Spleen (tissue), 11 donors: ENCODE measurements around the gene UBE3B. TPM values are rescaled to one million over a fixed set of nuclear protein-coding genes. Genes with fewer than 3 reads are reported as not detected.
A peak's percentile ranks its signal among the peaks of the same experiment; 100 is the strongest.

ENCODE experiments used
- DNase-seq: peaks from one replicate; pipeline ENCODE4 v3.0.0-alpha.2; 2020
- H3K27ac ChIP-seq, 8 donors: fragments of 200-600 bp; sonication (generic) in 7 of 8; 1 replicate in 4 of 8; 2 replicates in 4 of 8; pipeline versions ENCODE4 v1.5.0 to v1.8.0; 2016 to 2021; ENCODE audit warnings: inconsistent platforms in 4 of 8, mild to moderate bottlenecking in 4 of 8, moderate library complexity in 1 of 8
- H3K27me3 ChIP-seq, 7 donors: fragments of 200-600 bp; sonication (generic) in 6 of 7; replicated peaks in 1 of 7; 1 replicate in 4 of 7; 2 replicates in 3 of 7; pipeline versions ENCODE4 v1.5.0 to v1.8.0; 2016 to 2021; ENCODE audit warnings: inconsistent platforms in 3 of 7, mild to moderate bottlenecking in 1 of 7
- H3K36me3 ChIP-seq, 6 donors: fragments of 200-600 bp; sonication (generic) in 5 of 6; 1 replicate in 4 of 6; 2 replicates in 2 of 6; pipeline versions ENCODE4 v1.5.0 to v1.8.0; 2016 to 2021; ENCODE audit warnings: inconsistent platforms in 2 of 6
- H3K4me1 ChIP-seq, 6 donors: fragments of 200-600 bp; sonication (generic) in 5 of 6; 1 replicate in 3 of 6; 2 replicates in 3 of 6; pipeline versions ENCODE4 v1.5.0 to v1.8.0; 2016 to 2021; ENCODE audit warnings: inconsistent platforms in 3 of 6
- H3K4me3 ChIP-seq, 8 donors: fragments of 200-600 bp; sonication (generic) in 7 of 8; 1 replicate in 4 of 8; 2 replicates in 4 of 8; pipeline versions ENCODE4 v1.5.0 to v1.8.0; 2016 to 2021; ENCODE audit warnings: inconsistent platforms in 4 of 8, mild to moderate bottlenecking in 4 of 8, moderate library complexity in 2 of 8
- H3K9me3 ChIP-seq, 8 donors: fragments of 200-600 bp; sonication (generic) in 7 of 8; 1 replicate in 4 of 8; 2 replicates in 4 of 8; pipeline versions ENCODE4 v1.5.0 to v1.8.0; 2016 to 2021; ENCODE audit warnings: inconsistent platforms in 4 of 8
- CTCF ChIP-seq, 11 experiments: fragments of 200-600 bp in 7 of 11; fragments of 450-650 bp in 4 of 11; sonication (generic) in 4 of 11; IDR thresholded peaks in 8 of 11; conservative IDR thresholded peaks in 3 of 11; 1 replicate in 7 of 11; 2 replicates in 4 of 11; pipeline versions ENCODE4 v1.4.0 to v1.8.0; 2016 to 2021; ENCODE audit warnings: antibody characterized with exemption in 11 of 11, inconsistent platforms in 4 of 11, mild to moderate bottlenecking in 1 of 11
- POLR2A ChIP-seq, 3 donors: fragments of 450-650 bp; IDR thresholded peaks; one replicate each; pipeline ENCODE4 v1.5.1; 2017; ENCODE audit warnings: antibody characterized with exemption in 3 of 3, mild to moderate bottlenecking in 1 of 3
- POLR2AphosphoS5 ChIP-seq, 3 donors: sonication (generic); formaldehyde crosslinking; IDR thresholded peaks; one replicate each; pipeline ENCODE4 v1.5.1; 2017; ENCODE audit warnings: antibody characterized with exemption in 3 of 3
- WGBS, 5 donors: extraction: QIAGEN DNeasy Blood & Tissue Kit in 3 of 5; methylation state at CpG; one replicate each; pipeline versions ENCODE4 v1.1.5 to v1.1.7; 2013 to 2018; 5-methylcytosine and 5-hydroxymethylcytosine counted together
- intact Hi-C: fragments of 100-400 bp; cut with DNase I; formaldehyde crosslinking; loops from one replicate; pipeline ENCODE4 v1.15.0; 2023; ENCODE audit warnings: low total_unique reads
- polyA plus RNA-seq, 3 donors: library from polyadenylated mRNA; stranded (reverse); fragments of 200-250 nt; gene quantifications; one replicate each; pipeline ENCODE4 v1.2.1, GENCODE V29; 2013
- total RNA-seq, 7 donors: library from RNA; depleted of rRNA in 3 of 7; stranded (reverse); fragments of >200 nt in 3 of 7; fragmentation: NEBNext Ultra II Directional in 4 of 7; extraction: Animal tissue kit (Norgen Biotek cat#: 25700) in 4 of 7; gene quantifications; one replicate each; pipeline versions ENCODE4 v1.1.0 to v1.2.1, GENCODE V29; 2016 to 2021
- donor health status: healthy with polysubstance abuse.
- donor health status: DM: no; HTN: no; CAD: no; lungs with moderate emphysema.
- donor health status: DM: no; HTN: no; CAD: no.
- donor health status: Bipolar disorder and iron deficiency.
- donor health status: healthy.
- donor health status: DM: no; HTN: no; CAD: no.
- donor health status: DM: yes; HTN: yes; CAD: no.

Gene UBE3B
- total and polyA plus RNA-seq, 10 donors: 5.7 to 63.1 (median 42.3) TPM

DNA sequence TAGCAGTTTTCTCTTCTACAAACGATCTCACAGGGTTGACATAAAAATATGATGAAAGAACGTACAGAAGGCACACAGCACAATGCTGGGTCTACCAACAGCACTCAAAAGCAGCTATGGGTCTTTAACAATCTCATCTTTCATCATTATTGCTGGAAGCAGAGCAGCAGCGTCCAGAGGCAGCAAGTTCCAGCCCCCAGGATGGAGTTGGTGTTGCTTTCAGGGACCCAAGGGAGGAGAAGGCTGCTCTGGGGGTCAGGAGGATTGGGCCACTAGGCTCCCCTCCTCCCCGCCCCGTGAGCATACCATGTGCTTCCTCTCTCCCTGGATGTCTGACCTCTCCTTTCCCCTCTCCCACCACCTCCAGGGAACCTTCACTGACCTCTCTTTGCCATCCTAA lies 13.7 kb upstream of the UBE3B start:
- peaks cover 0 to 78% (median 30%) of the 10 kb centered on the region in 6 donors for H3K36me3 ChIP-seq
- intact Hi-C loops: no loop called here
- H3K27ac ChIP-seq: peak overlapping the region; percentile 29 to 87 (median 82)
- no peak overlapping the region for H3K4me3 ChIP-seq
- 52 to 68% (median 64%) methylated on average over 5 of the region's 5 CpGs for WGBS, 5 donors
- TF ChIP-seq CTCF (IDR thresholded peaks at IDR 0.05 in 8 of 11, conservative IDR thresholded peaks at IDR 0.05 in 3 of 11): no peak
- no peak for TF ChIP-seq POLR2A (IDR thresholded peaks at IDR 0.05)
- no peak for TF ChIP-seq POLR2AphosphoS5 (IDR thresholded peaks at IDR 0.05)
- no peaks in the 10 kb centered on the region for H3K9me3 ChIP-seq
- DNase-seq: no peak
- H3K4me1 ChIP-seq: peaks cover 47 to 100% (median 77%) of the 10 kb centered on the region in 6 donors
- H3K27me3 ChIP-seq: no peaks in the 10 kb centered on the region

- Histone ChIP-seq H3K4me1 (peaks cover 47 to 100% (median 80%) of the 10 kb centered on the region in 6 donors), H3K9me3 (no peaks in the 10 kb centered on the region), H3K27ac (peak overlapping the region in 7 of 8 donors; percentile 69 to 87 (median 82)), H3K4me3 (no peak overlapping the region), H3K36me3 (peaks cover 0 to 78% (median 34%) of the 10 kb centered on the region in 6 donors), H3K27me3 (no peaks in the 10 kb centered on the region)
- intact Hi-C loops: no loop called here
- WGBS, 5 donors: 82 to 92% (median 88%) methylated on average over 14 of the region's 14 CpGs
- no peak for TF ChIP-seq POLR2A (IDR thresholded peaks at IDR 0.05)
- no peak for TF ChIP-seq CTCF (IDR thresholded peaks at IDR 0.05 in 8 of 11, conservative IDR thresholded peaks at IDR 0.05 in 3 of 11)
- TF ChIP-seq POLR2AphosphoS5 (IDR thresholded peaks at IDR 0.05): no peak
- DNase-seq: no peak
Observed at GRCh38 chr12:109464642-109465351, 12.6 kb upstream of the UBE3B start.

GRCh38 chr12:109466305-109466704 lies 11.1 kb upstream of the UBE3B start:
- intact Hi-C loops: no loop called here
- H3K9me3 ChIP-seq: no peaks in the 10 kb centered on the region
- TF ChIP-seq CTCF (IDR thresholded peaks at IDR 0.05 in 8 of 11, conservative IDR thresholded peaks at IDR 0.05 in 3 of 11) (no peak), POLR2A (IDR thresholded peaks at IDR 0.05) (no peak), POLR2AphosphoS5 (IDR thresholded peaks at IDR 0.05) (no peak)
- H3K27ac ChIP-seq: peak overlapping the region in 6 of 8 donors; percentile 18 to 87 (median 40)
- peaks cover 0 to 76% (median 28%) of the 10 kb centered on the region in 6 donors for H3K36me3 ChIP-seq
- no peak overlapping the region for H3K4me3 ChIP-seq
- DNase-seq: no peak
- no peaks in the 10 kb centered on the region for H3K27me3 ChIP-seq
- H3K4me1 ChIP-seq: peaks cover 35 to 100% (median 74%) of the 10 kb centered on the region in 6 donors
- 78 to 95% (median 88%) methylated on average over 2 of the region's 2 CpGs for WGBS, 5 donors

DNA sequence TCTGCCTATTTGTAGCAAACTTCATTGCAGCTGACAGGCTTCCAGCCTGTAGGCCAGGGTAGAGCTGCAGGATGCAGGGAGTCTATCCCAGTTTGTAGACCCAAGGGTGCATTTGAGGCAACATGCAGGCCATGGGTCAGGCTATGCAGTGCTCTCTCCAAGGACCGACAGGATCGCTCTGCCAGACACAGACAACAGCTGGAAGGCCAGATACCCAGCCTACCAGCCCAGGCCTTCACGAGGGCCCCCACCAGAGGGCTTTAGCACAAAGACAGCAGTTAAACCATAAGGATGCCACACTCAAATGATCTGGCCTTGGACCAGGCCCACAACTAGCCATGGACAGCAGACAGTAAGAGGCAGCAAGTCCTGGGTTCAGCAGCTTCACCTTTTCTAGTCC lies 10.6 kb upstream of the UBE3B start:
- Histone ChIP-seq H3K27ac (peak overlapping the region in 6 of 8 donors; percentile 18 to 87 (median 40)), H3K36me3 (peaks cover 0 to 79% (median 28%) of the 10 kb centered on the region in 6 donors), H3K9me3 (no peaks in the 10 kb centered on the region), H3K4me1 (peaks cover 30 to 99% (median 71%) of the 10 kb centered on the region in 6 donors), H3K27me3 (no peaks in the 10 kb centered on the region), H3K4me3 (no peak overlapping the region)
- intact Hi-C loops: no loop called here
- 60 to 100% (median 76%) methylated on average over 1 to 3 of the region's 3 CpGs for WGBS, 5 donors
- no peak for DNase-seq
- TF ChIP-seq CTCF (IDR thresholded peaks at IDR 0.05 in 8 of 11, conservative IDR thresholded peaks at IDR 0.05 in 3 of 11) (no peak), POLR2AphosphoS5 (IDR thresholded peaks at IDR 0.05) (no peak), POLR2A (IDR thresholded peaks at IDR 0.05) (no peak)
